Ishikawa (cell line): ENCODE data around the gene JMJD4.

Experiments
- CEBPB ChIP-seq: IDR thresholded peaks from 2 replicates; pipeline ENCODE4 v1.6.1; 2012
- CREB1 ChIP-seq: IDR thresholded peaks from 2 replicates; pipeline ENCODE4 v1.6.1; 2012; ENCODE audit warnings: low read depth
- EGR1 ChIP-seq: IDR thresholded peaks from 2 replicates; pipeline ENCODE4 v1.6.1; 2012
- EP300 ChIP-seq: IDR thresholded peaks from 2 replicates; pipeline ENCODE4 v1.6.1; 2012; ENCODE audit warnings: borderline replicate concordance
- FOXM1 ChIP-seq: IDR thresholded peaks from 2 replicates; pipeline ENCODE4 v1.6.1; 2012; ENCODE audit warnings: low read depth, borderline replicate concordance
- MAX ChIP-seq: IDR thresholded peaks from 2 replicates; pipeline ENCODE4 v1.6.1; 2012
- NFIC ChIP-seq: IDR thresholded peaks from 2 replicates; pipeline ENCODE4 v1.6.1; 2012
- RAD21 ChIP-seq: IDR thresholded peaks from 2 replicates; pipeline ENCODE4 v1.6.1; 2012; ENCODE audit warnings: low read depth
- TAF1 ChIP-seq: IDR thresholded peaks from 2 replicates; pipeline ENCODE4 v1.6.1; 2012; ENCODE audit warnings: low read depth, mild to moderate bottlenecking
- TCF12 ChIP-seq: IDR thresholded peaks from 2 replicates; pipeline ENCODE4 v1.6.1; 2012; ENCODE audit warnings: low read depth
- TEAD4 ChIP-seq: IDR thresholded peaks from 2 replicates; pipeline ENCODE4 v1.6.1; 2012
- USF1 ChIP-seq: IDR thresholded peaks from 2 replicates; pipeline ENCODE4 v1.6.1; 2012
- YY1 ChIP-seq: IDR thresholded peaks from 2 replicates; pipeline ENCODE4 v1.6.1; 2012; ENCODE audit warnings: low read depth
- ZBTB7A ChIP-seq: IDR thresholded peaks from 2 replicates; pipeline ENCODE4 v1.6.1; 2012; ENCODE audit warnings: low read depth
- TF ChIP-seq, protein P1 (sequence below): IDR thresholded peaks from 2 replicates; pipeline ENCODE4 v1.6.1; 2012; ENCODE audit warnings: low read depth, mild to moderate bottlenecking

Gene JMJD4

GRCh38 chr1:227749225-227749624 lies 14.1 kb upstream of the JMJD4 start:
- TF ChIP-seq CREB1 = no peak
- TF ChIP-seq NFIC = no peak
- no peak for TF ChIP-seq MAX
- no peak for TF ChIP-seq USF1
- no peak for TF ChIP-seq TCF12
- no peak for TF ChIP-seq RAD21
- TF ChIP-seq ZBTB7A = no peak
- TF ChIP-seq EGR1 = no peak
- no peak for TF ChIP-seq FOXM1
- TF ChIP-seq, protein P1, sequence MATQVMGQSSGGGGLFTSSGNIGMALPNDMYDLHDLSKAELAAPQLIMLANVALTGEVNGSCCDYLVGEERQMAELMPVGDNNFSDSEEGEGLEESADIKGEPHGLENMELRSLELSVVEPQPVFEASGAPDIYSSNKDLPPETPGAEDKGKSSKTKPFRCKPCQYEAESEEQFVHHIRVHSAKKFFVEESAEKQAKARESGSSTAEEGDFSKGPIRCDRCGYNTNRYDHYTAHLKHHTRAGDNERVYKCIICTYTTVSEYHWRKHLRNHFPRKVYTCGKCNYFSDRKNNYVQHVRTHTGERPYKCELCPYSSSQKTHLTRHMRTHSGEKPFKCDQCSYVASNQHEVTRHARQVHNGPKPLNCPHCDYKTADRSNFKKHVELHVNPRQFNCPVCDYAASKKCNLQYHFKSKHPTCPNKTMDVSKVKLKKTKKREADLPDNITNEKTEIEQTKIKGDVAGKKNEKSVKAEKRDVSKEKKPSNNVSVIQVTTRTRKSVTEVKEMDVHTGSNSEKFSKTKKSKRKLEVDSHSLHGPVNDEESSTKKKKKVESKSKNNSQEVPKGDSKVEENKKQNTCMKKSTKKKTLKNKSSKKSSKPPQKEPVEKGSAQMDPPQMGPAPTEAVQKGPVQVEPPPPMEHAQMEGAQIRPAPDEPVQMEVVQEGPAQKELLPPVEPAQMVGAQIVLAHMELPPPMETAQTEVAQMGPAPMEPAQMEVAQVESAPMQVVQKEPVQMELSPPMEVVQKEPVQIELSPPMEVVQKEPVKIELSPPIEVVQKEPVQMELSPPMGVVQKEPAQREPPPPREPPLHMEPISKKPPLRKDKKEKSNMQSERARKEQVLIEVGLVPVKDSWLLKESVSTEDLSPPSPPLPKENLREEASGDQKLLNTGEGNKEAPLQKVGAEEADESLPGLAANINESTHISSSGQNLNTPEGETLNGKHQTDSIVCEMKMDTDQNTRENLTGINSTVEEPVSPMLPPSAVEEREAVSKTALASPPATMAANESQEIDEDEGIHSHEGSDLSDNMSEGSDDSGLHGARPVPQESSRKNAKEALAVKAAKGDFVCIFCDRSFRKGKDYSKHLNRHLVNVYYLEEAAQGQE = no peak
- TF ChIP-seq CEBPB = no peak
- no peak for TF ChIP-seq YY1
- no peak for TF ChIP-seq TEAD4
- TF ChIP-seq EP300 = no peak
- no peak for TF ChIP-seq TAF1

DNA sequence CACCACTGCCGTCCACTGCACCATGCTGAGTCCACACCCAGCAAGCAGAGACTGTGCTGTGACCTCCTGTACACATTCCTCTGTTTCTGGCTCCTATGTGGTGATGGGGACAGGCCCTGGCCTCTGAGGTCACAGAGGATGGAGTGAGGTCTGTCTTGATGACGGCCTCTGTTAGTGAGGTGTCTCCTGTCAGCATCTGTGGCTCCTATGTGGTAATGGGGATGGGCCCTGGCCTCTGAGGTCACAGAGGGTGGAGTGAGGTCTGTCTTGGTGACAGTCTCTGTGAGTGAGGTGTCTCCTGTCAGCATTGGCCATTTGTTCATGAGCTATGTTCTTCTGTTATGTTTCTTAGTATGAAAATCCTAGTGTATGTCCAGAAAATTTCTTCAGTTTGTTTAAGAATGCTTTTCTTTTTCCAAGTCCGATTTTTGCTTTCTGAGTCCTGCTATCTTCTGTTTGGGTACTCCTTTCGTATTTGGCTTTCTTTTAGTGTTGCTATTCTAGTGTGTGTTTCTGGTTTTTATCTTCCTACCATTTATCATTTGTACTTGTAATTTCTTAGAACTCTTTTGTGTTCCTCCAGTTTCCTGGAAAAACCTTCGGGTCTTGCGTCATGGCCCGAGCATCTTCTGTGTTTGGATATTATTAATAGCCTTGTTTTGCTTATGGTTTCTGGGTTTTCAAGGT lies 13.5 kb upstream of the JMJD4 start:
- TF ChIP-seq MAX = no peak
- no peak for TF ChIP-seq FOXM1
- TF ChIP-seq EGR1 = no peak
- no peak for TF ChIP-seq CEBPB
- no peak for TF ChIP-seq NFIC
- TF ChIP-seq CREB1 = no peak
- no peak for TF ChIP-seq EP300
- TF ChIP-seq USF1 = no peak

DNA sequence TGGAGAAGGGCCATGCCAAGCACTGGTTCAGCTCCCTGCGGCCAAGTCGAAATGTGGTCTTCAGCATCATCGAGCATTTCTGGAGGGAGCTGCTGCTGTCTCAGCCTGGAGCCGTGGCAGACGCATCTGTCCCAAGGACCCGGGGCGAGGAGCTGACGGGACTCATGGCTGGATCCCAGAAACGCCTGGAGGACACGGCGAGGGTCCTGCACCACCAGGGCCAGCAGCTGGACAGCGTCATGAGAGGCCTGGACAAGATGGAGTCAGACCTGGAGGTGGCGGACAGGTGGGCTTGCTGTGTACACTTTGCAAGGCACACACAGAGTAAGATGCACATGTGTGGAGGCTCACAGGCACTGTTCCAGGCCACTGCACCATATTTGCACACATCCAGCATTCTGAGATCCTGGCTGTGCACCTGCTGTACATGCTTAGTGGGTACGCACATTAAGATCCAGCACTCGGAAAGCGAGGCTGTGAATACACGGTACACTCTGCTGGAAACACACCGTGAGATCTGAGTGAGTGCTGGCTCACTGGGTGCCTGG lies 12.9 kb upstream of the JMJD4 start:
- TF ChIP-seq TCF12 = no peak
- TF ChIP-seq ZBTB7A = no peak
- no peak for TF ChIP-seq TAF1
- TF ChIP-seq EGR1 = no peak
- no peak for TF ChIP-seq RAD21
- TF ChIP-seq TEAD4 = no peak
- TF ChIP-seq EP300 = no peak
- no peak for TF ChIP-seq FOXM1
- TF ChIP-seq CREB1 = no peak
- no peak for TF ChIP-seq USF1
- no peak for TF ChIP-seq MAX
- TF ChIP-seq, protein P1 = no peak
- TF ChIP-seq NFIC = no peak
- no peak for TF ChIP-seq YY1
- TF ChIP-seq CEBPB = no peak

DNA sequence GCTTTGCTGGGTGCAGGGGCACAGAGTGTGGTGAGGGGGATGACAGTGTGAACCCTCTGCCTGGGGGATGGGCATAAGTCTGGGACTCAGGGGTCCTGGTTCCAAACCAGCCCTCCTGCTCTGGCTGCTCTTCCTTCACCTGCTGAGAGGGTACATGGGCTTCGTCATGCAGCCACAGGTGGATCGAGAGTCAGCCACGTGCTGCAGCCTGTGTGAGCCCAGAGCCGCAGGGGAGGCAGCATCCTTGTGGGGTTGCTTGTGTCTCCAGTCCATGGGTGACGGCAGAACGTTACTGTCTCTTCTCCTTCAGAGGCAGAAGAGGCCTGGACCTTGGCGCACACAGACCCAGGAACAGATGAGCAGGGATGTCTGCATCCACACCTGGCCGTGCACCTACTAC lies 12.3 kb upstream of the JMJD4 start:
- TF ChIP-seq EP300 (no peak), CREB1 (no peak), YY1 (no peak), USF1 (no peak), MAX (no peak), CEBPB (no peak), ZBTB7A (no peak), TAF1 (no peak), TEAD4 (no peak), RAD21 (no peak), TCF12 (no peak), FOXM1 (no peak), EGR1 (no peak), NFIC (no peak)
- TF ChIP-seq, protein P1 = no peak
